Medulla oblongata (tissue), 1 donor: ENCODE results near the gene RGL2.

Experiments
- DNase-seq: peaks from one replicate; pipeline ENCODE4 v3.0.0-alpha.2; 2015; ENCODE audit errors: extremely low spot score

Gene RGL2

DNA sequence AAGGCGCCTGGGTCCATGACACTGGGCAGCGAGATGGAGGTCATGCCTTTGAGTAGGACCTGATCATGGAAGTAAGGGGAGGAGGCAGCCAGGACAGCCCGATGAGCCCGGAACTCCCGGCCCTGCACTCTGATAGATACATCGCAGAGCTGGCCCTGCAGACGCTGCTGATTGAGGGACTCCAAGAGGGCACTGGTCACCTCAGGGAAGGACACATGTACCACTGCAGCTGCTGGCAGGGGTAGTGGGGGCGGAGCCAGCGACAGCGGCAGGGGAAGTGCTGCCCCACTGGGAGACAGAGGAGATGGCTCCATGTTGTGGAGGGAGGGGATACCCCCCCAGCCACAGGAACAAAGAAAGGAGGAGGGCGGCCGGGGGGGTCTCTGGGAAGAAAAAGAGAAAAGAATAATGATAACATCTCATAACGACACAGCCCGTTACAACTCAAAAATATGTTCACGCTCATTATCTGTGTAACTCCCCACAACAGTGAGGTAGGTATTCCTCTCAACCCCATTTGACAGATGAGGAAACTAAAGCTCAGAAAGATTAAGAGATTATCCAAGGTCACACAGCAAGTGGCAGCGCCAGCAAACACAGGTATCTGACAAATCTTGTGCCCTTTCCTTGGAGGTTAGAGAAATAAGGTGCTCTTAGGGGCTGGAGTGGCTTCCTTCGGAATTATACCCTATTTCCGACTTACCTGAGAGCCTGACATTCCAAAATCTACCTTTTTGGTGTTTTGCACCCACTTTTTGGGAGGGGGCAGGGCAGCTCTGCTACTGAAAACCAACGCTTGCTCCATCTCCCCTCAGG, 18.1 kb upstream of the RGL2 start:
- peak; percentile 21 for DNase-seq

- no peak for DNase-seq
Observed at GRCh38 chr6:33315793-33316602, 17.3 kb upstream of the RGL2 start.

DNA sequence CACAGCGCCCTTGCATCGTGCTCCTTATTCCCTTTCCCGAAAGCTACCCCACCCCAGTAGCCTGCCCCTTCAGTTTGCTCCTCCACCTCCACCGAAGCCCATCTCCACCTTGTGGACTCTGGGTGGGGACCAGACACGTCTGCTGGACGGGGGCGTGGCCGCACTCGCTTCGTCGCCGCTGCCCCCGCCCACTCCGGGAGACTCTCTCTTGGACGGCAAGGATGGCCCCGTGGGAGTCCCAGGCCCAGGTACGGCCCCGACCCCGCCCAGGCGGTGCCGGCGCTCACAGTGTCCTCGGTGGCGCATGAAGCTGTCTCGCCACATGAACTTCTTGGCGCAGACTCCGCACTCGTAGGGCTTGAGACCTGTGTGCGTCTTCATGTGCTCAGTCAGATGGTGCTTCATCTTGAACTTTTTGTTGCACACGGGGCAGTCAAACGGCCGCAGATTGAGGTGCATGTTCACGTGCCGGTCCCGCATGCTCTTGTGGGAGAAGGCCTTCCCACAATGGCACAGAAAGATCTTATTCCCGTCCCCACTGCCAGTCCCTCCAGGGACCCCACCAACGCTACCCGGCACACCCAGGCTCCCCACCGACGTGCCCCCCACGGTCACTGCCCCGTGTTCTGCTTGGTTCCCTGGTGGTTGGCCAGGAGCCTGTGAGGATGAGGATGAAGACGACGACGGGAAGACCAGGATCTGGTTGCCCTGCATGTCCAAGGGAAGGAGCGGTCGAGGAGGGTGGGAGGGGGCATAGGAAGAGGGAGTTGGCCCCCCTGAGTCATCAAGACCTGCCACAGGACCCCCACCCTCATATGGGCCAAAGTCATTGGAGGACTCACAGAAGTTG, 16.4 kb upstream of the RGL2 start:
- no peak for DNase-seq

DNA sequence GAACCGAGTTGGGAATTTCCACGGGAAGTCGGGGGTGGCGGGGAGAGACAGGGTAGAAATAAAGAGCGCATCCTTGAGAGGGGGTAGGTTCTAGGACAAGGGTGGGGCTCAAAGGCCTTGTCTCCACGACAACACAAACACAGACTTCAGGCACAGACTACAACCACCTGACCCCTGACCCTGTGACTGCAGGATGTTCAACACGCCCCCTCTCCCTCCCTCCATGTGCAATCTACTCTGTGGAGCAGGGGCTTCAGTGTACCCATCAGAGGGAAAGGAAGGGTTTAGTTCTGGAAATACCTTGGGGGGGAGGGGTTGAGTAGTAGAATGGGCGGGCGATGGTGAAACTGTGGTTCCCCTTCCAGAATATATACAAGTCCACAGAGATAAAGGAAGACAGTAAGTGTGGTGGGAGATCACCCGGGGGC, 15.8 kb upstream of the RGL2 start:
- peak; percentile 67 for DNase-seq

- peak; percentile 74 for DNase-seq
Observed at GRCh38 chr6:33313709-33314514, 15.2 kb upstream of the RGL2 start, which contains the start of gene TAPBP. Gene TAPBP, minus strand, starts transcription at chr6:33314078. Its CDS starts 37 bp downstream, at chr6:33314041.

DNA sequence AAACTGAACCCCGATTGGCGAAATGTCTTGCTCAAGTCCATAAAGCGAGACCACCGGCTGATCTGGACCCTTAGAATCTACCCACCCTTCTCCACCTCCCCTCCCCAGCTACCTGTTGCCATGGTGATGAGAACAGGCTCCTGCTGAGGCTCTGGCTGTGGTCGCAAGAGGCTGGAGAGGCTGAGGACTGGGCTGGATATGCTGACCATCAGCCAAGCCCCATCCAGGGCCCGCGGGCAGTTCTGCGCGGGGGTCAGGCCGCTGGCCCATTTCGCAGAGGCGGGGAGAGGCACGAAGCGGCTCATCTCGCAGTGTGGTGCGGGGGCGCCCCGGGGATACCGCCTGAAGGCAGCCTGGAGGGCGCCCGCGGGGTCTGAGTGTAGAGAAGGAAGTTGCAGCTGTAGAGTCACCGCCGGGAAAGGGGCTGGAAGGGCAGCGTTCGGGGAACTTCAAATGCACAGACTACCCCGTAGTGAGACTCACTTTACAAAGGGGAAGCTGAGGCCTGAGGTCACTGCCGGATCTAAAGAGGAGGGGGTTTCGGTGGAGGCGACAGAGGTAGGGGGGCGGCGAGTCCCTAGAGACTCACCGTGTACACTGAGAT, 14.5 kb upstream of the RGL2 start:
- peak; percentile 49 for DNase-seq

- peak; percentile 77 for DNase-seq
Observed at GRCh38 chr6:33312361-33313104, 13.8 kb upstream of the RGL2 start.

DNA sequence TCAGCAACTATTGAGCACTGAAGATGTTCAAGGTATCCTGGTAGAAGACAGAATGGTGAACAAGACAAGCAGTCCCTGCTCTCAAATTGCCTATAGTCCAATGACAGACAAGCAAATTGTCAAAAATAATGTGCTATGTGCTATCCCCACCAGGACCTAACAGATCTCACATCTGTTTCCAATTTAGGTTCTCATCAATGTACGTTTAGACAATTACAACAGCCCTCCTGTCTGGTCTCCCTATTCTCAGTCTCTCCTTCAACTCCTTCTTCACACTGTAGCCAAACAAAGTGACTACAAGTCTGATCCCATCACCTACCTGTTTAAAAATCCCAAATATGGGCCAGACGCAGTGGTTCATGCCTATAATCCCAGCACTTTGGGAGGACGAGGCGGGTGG, 7.6 kb upstream of the RGL2 start:
- DNase-seq: no peak

DNA sequence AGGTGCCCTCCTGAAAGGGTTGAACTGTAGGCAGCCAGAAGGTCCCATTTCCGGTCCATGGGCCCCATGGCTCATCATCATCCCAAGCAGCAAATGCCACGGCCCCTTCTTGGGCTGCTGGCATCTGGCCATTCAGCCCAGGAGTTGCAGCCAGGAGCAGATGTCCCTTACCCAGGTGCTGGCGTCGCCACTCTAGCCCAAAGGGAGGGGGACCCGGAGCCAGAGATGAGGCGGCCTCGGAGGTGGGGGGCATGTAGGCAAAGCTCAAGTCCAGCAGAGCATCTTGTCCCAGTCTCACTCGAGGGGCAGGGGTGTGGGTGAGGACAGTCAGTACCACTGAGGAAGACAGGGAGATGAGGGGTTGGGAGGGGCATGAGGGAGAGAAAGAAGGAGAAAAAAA, 6.3 kb upstream of the RGL2 start:
- no peak for DNase-seq

GRCh38 chr6:33304216-33304615, 5.5 kb upstream of the RGL2 start:
- no peak for DNase-seq

GRCh38 chr6:33301877-33302276, 3.1 kb upstream of the RGL2 start:
- no peak for DNase-seq

DNA sequence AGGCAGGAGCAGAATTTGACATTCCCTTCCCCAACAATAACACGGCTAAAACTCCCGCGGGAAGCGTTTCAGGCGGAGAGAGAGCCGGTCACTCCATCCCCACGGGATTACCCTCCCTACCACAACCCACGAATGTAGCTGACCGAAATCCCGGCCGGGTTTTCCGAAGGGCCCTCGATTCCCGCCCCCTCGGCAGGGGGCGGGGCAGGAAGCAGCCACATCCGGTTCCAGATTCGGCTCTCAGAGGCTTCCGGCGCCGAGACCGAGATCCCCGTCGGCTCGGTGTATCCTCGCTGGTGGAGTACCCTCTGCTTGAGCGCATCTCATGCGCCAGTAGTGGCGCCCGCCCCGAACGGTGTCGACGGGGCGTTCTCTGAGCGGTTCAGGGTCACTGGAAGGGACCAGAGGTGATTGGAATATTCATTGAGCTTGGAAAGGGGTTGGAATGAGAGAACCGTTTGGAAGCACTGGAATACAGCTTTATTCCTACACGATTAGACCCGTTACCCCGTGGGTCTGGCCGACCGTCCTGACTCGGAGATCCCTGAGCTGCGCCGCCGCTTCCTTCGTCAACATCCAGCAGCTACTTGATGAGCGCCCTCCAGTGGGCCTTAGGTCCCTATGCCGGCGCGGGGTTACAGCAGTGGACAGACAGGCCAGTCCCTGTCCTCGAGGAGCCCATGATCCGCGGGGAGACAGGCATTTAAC, 649 bp upstream of the RGL2 start:
- DNase-seq: peak; percentile 93

- peak; percentile 72 for DNase-seq
Observed at GRCh38 chr6:33297956-33298772, 578 bp downstream of the RGL2 start.

DNA sequence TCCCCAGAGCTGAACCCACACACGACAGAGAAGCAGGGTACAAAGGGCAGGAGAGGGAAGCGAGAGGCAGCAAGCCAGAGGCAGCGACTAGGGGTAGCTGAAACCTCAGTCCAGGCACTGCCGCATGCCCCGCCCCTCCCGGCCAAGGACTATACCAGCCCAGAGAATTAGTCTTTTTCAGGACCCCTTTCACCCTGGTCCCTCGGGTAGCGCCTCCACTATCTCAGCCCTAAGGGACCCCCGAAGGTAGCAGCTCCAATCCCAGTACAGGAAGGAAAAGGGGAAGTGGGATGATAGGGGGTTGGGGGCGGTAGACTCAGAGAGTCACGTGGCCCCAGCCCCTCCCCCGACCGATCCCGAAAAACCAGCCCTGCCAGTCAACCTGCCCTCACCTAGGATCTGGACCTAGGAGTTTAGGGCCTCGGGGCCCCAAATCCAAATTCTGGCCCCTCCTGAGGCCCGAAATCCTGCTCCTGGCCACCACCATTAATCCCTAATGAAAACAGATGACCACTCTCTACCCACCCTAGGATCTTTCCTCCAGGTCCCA, 1.3 kb downstream of the RGL2 start:
- no peak for DNase-seq

GRCh38 chr6:33296797-33297405, 1.8 kb downstream of the RGL2 start:
- DNase-seq: no peak

GRCh38 chr6:33295621-33296369, 2.9 kb downstream of the RGL2 start:
- DNase-seq: no peak
